GM19238 (cell line): Measurements from ENCODE around the gene SPDYA.

Experiments
- DNase-seq: peaks from one replicate; pipeline ENCODE4 v3.0.0; 2011; ENCODE audit warnings: low spot score; ENCODE audit not compliant: insufficient read length

SPDYA gene

DNA sequence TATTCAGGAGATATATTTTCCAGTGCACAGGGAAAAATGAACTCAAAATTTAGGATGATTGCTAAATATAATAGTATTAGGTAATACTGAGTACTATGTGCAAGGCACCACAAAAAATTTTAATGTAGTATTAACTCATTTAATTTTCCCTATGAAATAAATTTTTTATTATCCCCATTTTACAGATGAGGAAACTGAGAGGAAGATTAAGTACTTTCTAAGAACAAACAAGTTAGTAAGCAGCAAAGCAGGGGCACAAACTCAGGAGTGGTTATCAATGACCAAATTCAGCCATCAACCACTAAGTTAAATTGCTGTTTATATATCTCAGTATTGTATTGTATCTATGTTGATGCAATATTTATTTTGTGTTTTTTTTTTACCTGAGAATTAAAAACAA, 14.2 kb downstream of the SPDYA start:
- no peak for DNase-seq

GRCh38 chr2:28828382-28828781, 17.7 kb downstream of the SPDYA start:
- DNase-seq: no peak

DNA sequence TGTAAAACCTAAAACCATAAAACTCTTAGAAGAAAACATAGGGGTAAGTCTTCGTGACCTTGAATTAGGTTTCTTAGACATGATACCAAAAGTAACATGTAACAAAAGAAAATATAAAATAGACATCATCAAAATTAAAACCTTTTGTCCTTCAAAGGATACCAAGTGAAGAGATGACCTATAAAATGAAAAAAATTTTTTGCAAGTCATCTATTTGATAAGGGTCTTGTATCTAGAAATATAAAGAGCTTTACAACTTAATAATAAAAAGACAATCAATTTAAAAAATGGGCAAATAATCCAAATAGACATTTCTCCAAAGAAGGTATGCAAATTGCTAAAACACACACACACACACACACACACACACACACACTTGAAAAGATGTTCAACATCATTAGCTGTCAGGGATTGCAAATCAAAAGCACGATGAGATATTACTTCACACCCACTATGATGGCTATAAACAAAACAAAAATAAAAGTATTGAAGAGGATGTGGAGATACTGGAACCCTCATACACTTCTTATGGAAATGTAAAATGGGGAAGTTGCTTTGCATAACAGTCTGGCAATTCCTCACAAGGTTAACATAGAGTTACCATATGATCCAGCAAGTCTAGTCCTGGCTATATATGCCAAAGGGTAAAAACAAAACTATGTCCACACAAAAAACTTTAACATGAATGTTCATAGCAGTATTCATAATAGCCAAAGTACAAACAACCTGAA, 23.3 kb downstream of the SPDYA start:
- no peak for DNase-seq

DNA sequence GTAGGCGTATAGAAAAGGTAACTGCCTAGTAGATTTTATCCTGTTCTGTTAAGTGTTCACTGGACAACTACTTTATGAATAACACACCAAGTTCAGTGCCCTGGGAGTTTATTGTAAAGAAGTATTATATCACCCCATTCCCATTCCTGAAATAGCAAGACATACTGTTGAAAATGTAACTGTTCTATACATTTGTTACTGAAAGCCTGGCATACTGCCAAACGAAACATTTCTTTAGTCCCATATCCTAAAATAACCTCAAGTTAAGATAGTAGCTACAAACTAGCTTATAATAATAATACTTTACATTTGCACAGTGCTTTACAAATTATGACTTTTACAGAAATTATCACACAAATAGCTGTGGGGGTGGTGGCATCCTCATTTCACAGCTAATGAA, 25.1 kb downstream of the SPDYA start:
- no peak for DNase-seq

DNA sequence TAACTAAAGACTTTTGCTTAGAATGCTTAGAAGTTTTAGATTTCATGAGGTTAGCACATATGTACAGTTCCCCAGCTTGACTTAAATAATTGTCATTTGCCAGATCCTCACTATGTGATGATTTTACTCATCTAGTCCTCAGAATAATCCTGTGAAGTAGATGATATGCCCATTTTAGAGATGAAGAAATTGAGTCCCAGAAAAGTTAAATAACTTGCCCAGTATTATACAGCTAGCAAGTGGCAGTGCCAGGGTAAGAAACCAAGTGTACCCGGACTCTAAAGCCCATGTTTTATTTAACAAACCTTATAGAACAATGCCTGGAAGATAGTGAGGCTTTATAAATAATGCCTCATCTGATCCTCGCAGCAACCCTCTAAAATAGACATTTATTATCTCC, 28.3 kb downstream of the SPDYA start:
- DNase-seq: no peak

- DNase-seq: no peak
These were observed 31.4 kb downstream of the SPDYA start for GRCh38 chr2:28842042-28842441.

DNA sequence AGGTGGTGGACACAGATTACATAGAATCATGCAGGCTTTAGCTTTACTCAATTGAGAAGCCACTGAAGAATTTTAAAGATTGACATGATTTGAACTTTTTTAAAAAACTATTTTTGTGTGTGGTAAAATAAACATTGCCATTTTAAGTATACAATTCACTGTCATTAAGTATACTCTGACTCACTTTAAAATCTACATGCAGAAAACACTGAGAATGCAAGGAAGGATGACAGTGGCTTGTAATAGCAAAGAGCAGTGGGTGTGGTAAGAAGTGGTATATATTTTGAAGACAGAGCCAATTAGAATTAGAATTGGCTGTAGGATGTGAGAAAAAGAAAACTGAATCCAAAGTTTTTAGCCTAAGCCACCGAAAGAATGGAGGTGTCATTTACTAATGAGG, 44.6 kb downstream of the SPDYA start:
- DNase-seq: no peak

DNA sequence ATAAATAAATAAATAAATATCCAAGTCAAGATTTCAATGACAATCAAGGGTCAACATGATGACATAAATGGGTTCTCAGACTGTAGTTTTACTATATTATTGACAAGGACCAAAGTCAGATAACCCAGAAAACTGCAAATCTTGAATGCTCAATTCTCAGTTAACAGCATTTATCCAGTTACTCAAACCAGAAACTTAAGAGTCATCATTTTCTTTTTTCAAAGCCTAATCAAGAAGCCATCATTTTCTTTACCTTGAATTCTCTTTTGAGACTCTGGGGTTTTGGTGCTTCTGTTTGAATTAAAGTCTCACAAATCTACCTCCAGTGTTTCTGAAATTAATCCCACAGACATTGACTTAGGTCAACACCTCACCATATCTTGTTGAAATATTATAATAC, 45.3 kb downstream of the SPDYA start:
- no peak for DNase-seq

DNA sequence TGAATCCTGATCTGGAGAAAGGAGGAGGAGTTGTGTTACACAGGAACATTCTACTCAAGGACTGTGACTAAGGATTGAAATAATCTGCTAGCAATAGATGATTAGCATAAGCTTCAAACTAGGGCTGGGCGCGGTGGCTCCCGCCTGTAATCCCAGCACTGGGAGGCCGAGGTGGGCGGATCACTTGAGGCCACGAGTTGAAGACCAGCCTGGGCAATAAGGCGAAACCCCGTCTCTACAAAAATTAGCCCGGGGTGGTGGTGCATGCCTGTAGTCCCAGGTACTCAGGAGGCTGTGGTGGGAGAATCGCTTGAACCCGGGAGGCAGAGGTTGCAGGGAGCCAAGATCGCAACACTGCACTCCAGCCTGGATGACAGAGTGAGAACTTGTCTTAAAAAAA, 58.0 kb downstream of the SPDYA start:
- no peak for DNase-seq

- no peak for DNase-seq
These were observed 59.0 kb downstream of the SPDYA start for GRCh38 chr2:28869494-28870145.

DNA sequence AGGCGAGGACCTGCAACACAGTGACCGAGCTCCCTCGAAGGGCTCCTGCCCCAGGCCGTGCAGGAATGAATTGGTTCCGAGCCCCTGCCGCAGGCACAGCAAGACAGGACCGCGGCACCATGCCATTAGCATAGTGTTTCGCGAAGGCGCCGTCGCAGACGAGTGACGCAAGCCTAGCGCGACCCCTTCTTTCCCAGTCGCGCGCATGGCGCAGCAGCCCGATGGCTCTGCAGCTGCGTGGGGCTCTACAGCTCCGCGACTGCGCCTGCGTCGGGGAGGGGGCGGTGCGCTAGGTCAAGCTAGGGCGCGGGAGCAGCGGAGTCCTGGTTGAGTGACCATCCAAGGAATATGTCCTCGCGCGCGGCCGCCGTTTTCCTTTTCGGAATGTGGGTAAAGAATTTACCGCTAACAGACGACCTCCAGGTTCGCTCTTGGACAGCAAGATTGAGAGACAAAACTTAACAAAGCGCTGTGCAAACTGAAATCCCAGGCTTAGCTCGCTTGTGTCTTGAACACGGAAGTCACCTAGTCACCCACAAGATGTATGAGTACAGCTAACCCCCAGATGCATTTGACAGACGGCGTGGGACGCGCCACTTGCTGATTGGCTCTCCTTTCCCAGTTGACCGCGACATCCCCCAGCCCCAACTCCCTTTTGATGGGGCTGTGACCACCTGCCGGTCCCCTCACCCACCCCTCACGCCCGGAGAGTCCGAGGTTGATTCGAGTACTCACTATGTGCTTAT, 59.7 kb downstream of the SPDYA start, which contains the start of gene TRMT61B:
TSS of gene TRMT61B (minus strand) at position 164 of the 746 bp plus-strand sequence. CDS start at position 132, 32 bp downstream.
- DNase-seq: peak; percentile 95

- DNase-seq: no peak
These were observed 61.0 kb downstream of the SPDYA start for GRCh38 chr2:28871620-28872019.

DNA sequence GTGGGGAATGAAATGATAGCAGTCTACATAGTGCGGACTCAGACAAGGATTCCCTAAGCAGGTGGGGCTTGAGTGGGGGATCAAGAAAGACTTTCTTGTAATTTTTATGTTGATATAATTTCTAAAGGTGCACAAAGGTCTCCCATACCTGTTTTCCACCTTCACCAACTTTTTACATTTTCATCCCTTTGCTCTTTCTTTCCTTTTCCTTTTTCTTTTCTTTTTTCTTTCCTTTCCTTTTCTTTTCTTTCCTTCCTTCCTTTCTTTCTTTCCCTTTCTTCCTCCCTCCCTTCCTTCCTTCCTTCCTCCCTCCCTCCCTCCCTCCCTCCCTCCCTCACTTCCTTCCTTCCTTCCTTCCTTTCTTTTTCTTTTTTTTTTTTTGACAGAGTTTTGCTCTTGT, 69.6 kb downstream of the SPDYA start:
- DNase-seq: no peak

- DNase-seq: no peak
These were observed 82.9 kb downstream of the SPDYA start for GRCh38 chr2:28893488-28893887.

DNA sequence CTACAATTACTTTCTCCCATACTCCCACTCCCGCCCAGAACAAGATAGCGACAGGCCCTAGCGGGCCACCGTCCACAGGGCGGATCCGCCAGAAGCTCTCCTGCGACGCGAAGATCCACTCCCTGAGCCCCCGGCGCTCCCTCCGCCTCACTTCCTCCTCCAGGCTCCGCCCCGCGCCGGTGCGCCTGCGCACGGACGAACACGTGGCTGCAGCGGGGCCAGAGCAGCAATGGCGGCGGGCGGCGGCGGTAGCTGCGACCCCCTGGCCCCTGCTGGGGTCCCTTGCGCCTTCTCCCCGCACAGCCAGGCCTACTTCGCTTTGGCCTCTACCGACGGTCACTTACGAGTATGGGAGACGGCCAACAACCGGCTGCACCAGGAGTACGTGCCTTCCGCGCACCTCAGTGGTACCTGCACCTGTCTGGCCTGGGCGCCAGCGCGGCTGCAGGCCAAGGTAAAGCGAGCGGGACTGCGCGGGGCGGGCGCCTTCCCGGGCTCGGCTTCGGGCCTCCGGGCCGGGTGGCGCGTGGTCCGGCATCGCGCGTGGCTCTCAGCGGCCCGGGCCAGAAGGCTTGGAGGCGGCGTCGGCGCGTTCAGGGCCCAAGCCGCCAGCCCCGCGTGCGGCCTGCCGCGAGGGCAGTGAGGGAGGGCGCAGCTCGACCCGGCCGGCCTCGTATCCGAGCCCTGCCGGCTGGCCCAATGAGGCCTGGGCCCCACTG, 84.0 kb downstream of the SPDYA start, which contains the start of gene WDR43:
TSS of gene WDR43 (plus strand) at position 198 of the 719 bp plus-strand sequence. CDS start at position 230, 32 bp downstream.
- DNase-seq: peak; percentile 93

DNA sequence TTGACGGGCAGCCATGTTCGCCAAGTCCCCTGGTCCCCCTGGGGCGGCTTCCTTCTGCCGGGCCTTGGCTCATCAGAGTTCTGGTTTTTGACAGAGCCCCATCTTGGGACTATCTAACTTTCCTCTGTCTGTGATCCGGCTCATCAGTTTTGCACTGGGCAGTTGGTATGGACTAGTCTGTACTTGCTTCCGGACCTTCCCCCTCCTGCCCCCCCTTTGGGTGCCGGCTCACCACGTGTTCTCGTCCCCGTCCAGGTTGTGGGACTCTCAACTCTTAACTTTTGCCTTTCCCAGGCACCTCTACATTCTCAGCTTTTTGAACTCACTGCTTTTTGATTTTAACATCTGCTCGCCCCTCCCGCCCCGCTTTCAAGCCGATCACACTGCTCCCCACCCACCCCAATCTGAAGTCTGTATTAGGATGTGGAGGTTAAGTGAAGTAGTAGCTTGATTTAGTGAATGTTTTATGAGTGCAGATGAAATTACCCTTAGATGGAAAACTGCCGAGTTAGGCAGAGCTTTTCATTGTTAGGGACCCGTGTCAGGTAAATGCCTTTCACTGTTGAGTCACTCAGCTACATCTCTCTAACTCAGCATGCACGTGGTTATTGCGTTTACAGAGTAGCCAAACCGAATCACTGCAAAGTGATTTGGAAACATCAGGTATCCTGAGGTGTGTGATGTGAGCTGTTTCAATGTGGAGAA, 84.7 kb downstream of the SPDYA start:
- peak; percentile 11 for DNase-seq

- no peak for DNase-seq
These were observed 86.3 kb downstream of the SPDYA start for GRCh38 chr2:28896906-28897305.

DNA sequence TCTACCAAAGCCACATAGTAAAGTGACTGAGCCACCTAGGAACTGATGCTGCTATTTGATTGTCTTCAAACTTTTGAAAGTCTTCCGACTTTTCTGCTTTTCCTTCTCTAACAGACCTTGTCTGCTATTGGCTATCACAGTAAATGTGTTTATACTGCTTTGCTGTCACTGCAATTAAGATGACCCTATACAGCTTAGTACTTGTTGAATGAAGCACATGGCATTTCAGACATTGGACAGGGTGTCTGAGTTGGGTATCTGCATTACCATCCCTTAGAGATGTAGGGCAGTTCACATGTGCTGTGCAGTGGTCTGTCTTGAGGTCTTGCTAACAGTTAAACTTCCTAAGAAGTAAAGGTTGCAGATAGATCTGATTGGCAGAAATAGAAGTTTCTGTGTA, 87.4 kb downstream of the SPDYA start:
- DNase-seq: no peak
